Liver (tissue), 9 donors: ENCODE measurements around the gene PTPN6. TPM values are rescaled to one million over a fixed set of nuclear protein-coding genes. Genes with fewer than 3 reads are reported as not detected.

ENCODE experiments used
- DNase-seq: peaks from one replicate; pipeline ENCODE4 v3.0.0-alpha.2; 2017; ENCODE audit warnings: low spot score
- H3K27ac ChIP-seq, 2 donors: one replicate each; pipeline ENCODE4 v1.7.0; 2013; ENCODE audit warnings: inconsistent platforms in 2 of 2, low read length in 2 of 2, control low read depth in 1 of 2, low read depth in 1 of 2, mild to moderate bottlenecking in 1 of 2
- H3K27me3 ChIP-seq, 4 donors: one replicate each; pipeline versions ENCODE4 v1.6.1 to v1.7.0; 2013; ENCODE audit warnings: low read length in 3 of 4, inconsistent platforms in 1 of 4, mild to moderate bottlenecking in 1 of 4, moderate library complexity in 1 of 4; ENCODE audit not compliant: control insufficient read depth in 4 of 4, insufficient read depth in 4 of 4
- H3K36me3 ChIP-seq, 4 donors: one replicate each; pipeline versions ENCODE4 v1.6.1 to v1.7.0; 2013; ENCODE audit warnings: low read length in 3 of 4, mild to moderate bottlenecking in 3 of 4, low read depth in 1 of 4, moderate library complexity in 1 of 4; ENCODE audit not compliant: control insufficient read depth in 4 of 4, insufficient read depth in 3 of 4
- H3K4me1 ChIP-seq, 4 donors: one replicate each; pipeline versions ENCODE4 v1.6.1 to v1.7.0; 2013; ENCODE audit warnings: low read length in 3 of 4, mild to moderate bottlenecking in 3 of 4, moderate library complexity in 1 of 4; ENCODE audit not compliant: control insufficient read depth in 4 of 4, insufficient read depth in 4 of 4
- H3K4me3 ChIP-seq, 3 donors: one replicate each; pipeline versions ENCODE4 v1.6.1 to v1.7.0; 2013; ENCODE audit warnings: low read length in 3 of 3, control low read depth in 1 of 3, low read depth in 1 of 3, mild to moderate bottlenecking in 1 of 3
- H3K9ac ChIP-seq, 2 donors: one replicate each; pipeline ENCODE4 v1.7.0; 2013; ENCODE audit warnings: low read length in 2 of 2, mild to moderate bottlenecking in 2 of 2, moderate library complexity in 2 of 2, control low read depth in 1 of 2, low read depth in 1 of 2
- H3K9me3 ChIP-seq, 4 donors: one replicate each; pipeline versions ENCODE4 v1.6.1 to v1.7.0; 2013; ENCODE audit warnings: low read length in 3 of 4; ENCODE audit not compliant: control insufficient read depth in 4 of 4
- ATF3 ChIP-seq: IDR thresholded peaks from 2 replicates; pipeline ENCODE4 v1.6.1; 2016; ENCODE audit warnings: antibody characterized with exemption
- CTCF ChIP-seq: fragments of 150-350 bp; IDR thresholded peaks from 2 replicates; pipeline ENCODE4 v1.5.1; 2017; ENCODE audit warnings: improper control_type of control experiment, low read depth, low read length; ENCODE audit not compliant: missing input control
- EGR1 ChIP-seq, 2 donors: IDR thresholded peaks; 2 replicates each; pipeline ENCODE4 v1.6.1; 2016 to 2018; ENCODE audit warnings: antibody characterized with exemption in 2 of 2, low read depth in 2 of 2
- FOXA1 ChIP-seq: IDR thresholded peaks from 2 replicates; pipeline ENCODE4 v1.6.1; 2016; ENCODE audit warnings: antibody characterized with exemption
- FOXA2 ChIP-seq: IDR thresholded peaks from 2 replicates; pipeline ENCODE4 v1.6.1; 2016; ENCODE audit warnings: antibody characterized with exemption
- GABPA ChIP-seq, 2 donors: IDR thresholded peaks in 1 of 2; conservative IDR thresholded peaks in 1 of 2; 2 replicates each; pipeline ENCODE4 v1.6.1; 2016; ENCODE audit warnings: antibody characterized with exemption in 2 of 2, mild to moderate bottlenecking in 1 of 2, moderate library complexity in 1 of 2
- HNF4A ChIP-seq, 2 donors: conservative IDR thresholded peaks; 2 replicates each; pipeline ENCODE4 v1.6.1; 2016; ENCODE audit warnings: antibody characterized with exemption in 2 of 2, mild to moderate bottlenecking in 2 of 2
- HNF4G ChIP-seq: IDR thresholded peaks from 2 replicates; pipeline ENCODE4 v1.6.1; 2016; ENCODE audit warnings: antibody characterized with exemption
- MAX ChIP-seq: IDR thresholded peaks from 2 replicates; pipeline ENCODE4 v1.6.1; 2016; ENCODE audit warnings: antibody characterized with exemption
- NR2F2 ChIP-seq: IDR thresholded peaks from 2 replicates; pipeline ENCODE4 v1.6.1; 2016; ENCODE audit warnings: antibody characterized with exemption
- RAD21 ChIP-seq, 2 donors: IDR thresholded peaks; 2 replicates each; pipeline ENCODE4 v1.6.1; 2016; ENCODE audit warnings: antibody characterized with exemption in 2 of 2, mild to moderate bottlenecking in 2 of 2
- REST ChIP-seq: IDR thresholded peaks from 2 replicates; pipeline ENCODE4 v1.6.1; 2016; ENCODE audit warnings: antibody characterized with exemption, mild to moderate bottlenecking
- RXRA ChIP-seq, 2 donors: IDR thresholded peaks; 2 replicates each; pipeline ENCODE4 v1.6.1; 2017 to 2018; ENCODE audit warnings: antibody characterized with exemption in 2 of 2, mild to moderate bottlenecking in 1 of 2
- SP1 ChIP-seq: IDR thresholded peaks from 2 replicates; pipeline ENCODE4 v1.6.1; 2018; ENCODE audit warnings: antibody characterized with exemption, mild to moderate bottlenecking
- TAF1 ChIP-seq: conservative IDR thresholded peaks from 2 replicates; pipeline ENCODE4 v1.6.1; 2016; ENCODE audit warnings: antibody characterized with exemption, mild to moderate bottlenecking
- YY1 ChIP-seq: IDR thresholded peaks from 2 replicates; pipeline ENCODE4 v1.6.1; 2016; ENCODE audit warnings: antibody characterized with exemption, mild to moderate bottlenecking
- WGBS: extraction: QIAGEN DNeasy Blood & Tissue Kit; methylation state at CpG from one replicate; pipeline ENCODE4 v1.1.7; 2013; 5-methylcytosine and 5-hydroxymethylcytosine counted together
- polyA plus RNA-seq, 2 donors: library from polyadenylated mRNA; stranded (reverse) in 1 of 2; unstranded in 1 of 2; fragments of 200-250 nt in 1 of 2; fragments of >200 nt in 1 of 2; fragmentation: Nextera tagmentation in 1 of 2; extraction: Ambion mirVana in 1 of 2; gene quantifications; one replicate each; pipeline versions ENCODE4 v1.2.1 to v1.2.3, GENCODE V29; 2013 to 2015
- total RNA-seq, 2 donors: library from RNA; depleted of rRNA; stranded (reverse); fragments of >200 nt; gene quantifications; one replicate each; pipeline ENCODE4 v1.2.3, GENCODE V29; 2014
- donor health status: healthy.
- donor health status: healthy.
- donor health status: healthy.
- donor health status: healthy.
- donor health status: healthy.

PTPN6 gene
- total and polyA plus RNA-seq, 4 donors, result 15.2 to 41.0 (median 19.6) TPM

GRCh38 chr12:6957151-6957701 lies 6.1 kb downstream of the PTPN6 start:
- DNase-seq, result no peak
- 86% methylated on average over 20 of the region's 20 CpGs for WGBS
- Histone ChIP-seq H3K27me3 (no peaks in the 10 kb centered on the region), H3K27ac (no peak overlapping the region), H3K9ac (no peak overlapping the region), H3K36me3 (peaks cover 0 to 3% (median 2%) of the 10 kb centered on the region in 4 donors), H3K9me3 (no peaks in the 10 kb centered on the region), H3K4me3 (no peak overlapping the region), H3K4me1 (peaks cover 0 to 29% (median 14%) of the 10 kb centered on the region in 4 donors)
- TF ChIP-seq ATF3 (no peak), FOXA1 (no peak), HNF4G (no peak), NR2F2 (no peak), REST (no peak), CTCF (no peak)

GRCh38 chr12:6957741-6958608 lies 6.8 kb downstream of the PTPN6 start:
- DNase-seq, result no peak
- WGBS, result 88% methylated on average over 28 of the region's 28 CpGs
- Histone ChIP-seq H3K27me3 (no peaks in the 10 kb centered on the region), H3K9ac (no peak overlapping the region), H3K4me1 (peaks cover 0 to 36% (median 14%) of the 10 kb centered on the region in 4 donors), H3K9me3 (no peaks in the 10 kb centered on the region), H3K4me3 (no peak overlapping the region), H3K27ac (peak overlapping the region; percentile 4 to 56), H3K36me3 (peaks cover 0 to 3% (median 2%) of the 10 kb centered on the region in 4 donors)
- TF ChIP-seq EGR1 (IDR thresholded peaks at IDR 0.05; ENCODE audit: low read depth in 2 of 2) (no peak), GABPA (IDR thresholded peaks at IDR 0.05 in 1 of 2, conservative IDR thresholded peaks at IDR 0.05 in 1 of 2) (no peak), RAD21 (IDR thresholded peaks at IDR 0.05) (no peak), HNF4G (no peak), HNF4A (conservative IDR thresholded peaks at IDR 0.05) (no peak), MAX (no peak), TAF1 (no peak), ATF3 (no peak), FOXA1 (no peak), CTCF (no peak), SP1 (no peak), NR2F2 (no peak), FOXA2 (no peak), RXRA (IDR thresholded peaks at IDR 0.05) (no peak), REST (no peak), YY1 (no peak)
